WTC11 (cell line): ENCODE results near the gene TMEFF2. TPM values are rescaled to one million over a fixed set of nuclear protein-coding genes. Genes with fewer than 3 reads are reported as not detected.

ENCODE experiments used
- ATAC-seq: fragments of 200-7000 bp; cut with Tn5 transposase; 2 replicates; pipeline ENCODE4 v1.10.0; 2021; ENCODE audit warnings: mild to moderate bottlenecking, moderate library complexity
- CTCF ChIA-PET: fragments of 300-600 bp; sonication (Branson Sonifier 250); formaldehyde crosslinking; loops from one replicate; lab custom pipeline; 2021; ENCODE audit warnings: antibody characterized with exemption; lab: Charles Lee
- POLR2A ChIA-PET: fragments of 350-600 bp; sonication (Branson Sonifier 250); formaldehyde crosslinking; loops from one replicate; lab custom pipeline; 2021; ENCODE audit warnings: antibody characterized with exemption; lab: Charles Lee
- DNase-seq: peaks from one replicate; pipeline ENCODE4 v3.0.0; 2021; ENCODE audit warnings: low spot score
- H3K27ac Mint-ChIP-seq: 2 replicates; pipeline ENCODE4 v1.8.0; 2021; ENCODE audit warnings: mixed read lengths
- H3K27me3 Mint-ChIP-seq: 2 replicates; pipeline ENCODE4 v1.8.0; 2021; ENCODE audit warnings: low read depth, mild to moderate bottlenecking, moderate library complexity, mixed read lengths
- H3K36me3 Mint-ChIP-seq: 2 replicates; pipeline ENCODE4 v1.8.0; 2021; ENCODE audit warnings: mixed read lengths
- H3K4me1 Mint-ChIP-seq: 2 replicates; pipeline ENCODE4 v1.8.0; 2022; ENCODE audit warnings: mixed read lengths
- H3K4me3 Mint-ChIP-seq: 2 replicates; pipeline ENCODE4 v1.8.0; 2021; ENCODE audit warnings: mild to moderate bottlenecking, moderate library complexity, mixed read lengths
- H3K9me3 Mint-ChIP-seq: 2 replicates; pipeline ENCODE4 v1.8.0; 2021; ENCODE audit warnings: mixed read lengths
- CBFB ChIP-seq: sonication (generic); formaldehyde crosslinking; IDR thresholded peaks from 2 replicates; pipeline ENCODE4 v1.8.1; 2022; ENCODE audit warnings: mild to moderate bottlenecking, low read depth, missing genetic modification reagents
- EMX1 ChIP-seq: fragments of 250-450 bp; sonication (Bioruptor Pico); IDR thresholded peaks from 2 replicates; pipeline ENCODE4 v1.8.0; 2021; ENCODE audit warnings: mild to moderate bottlenecking
- JAZF1 ChIP-seq: fragments of 250-450 bp; sonication (Bioruptor Pico); IDR thresholded peaks from 2 replicates; pipeline ENCODE4 v1.9.0; 2021; ENCODE audit warnings: moderate library complexity, mild to moderate bottlenecking, inconsistent platforms
- KAT7 ChIP-seq: sonication (generic); formaldehyde crosslinking; IDR thresholded peaks from 2 replicates; pipeline ENCODE4 v1.8.1; 2023; ENCODE audit warnings: missing genetic modification reagents, mild to moderate bottlenecking, borderline replicate concordance
- NFYB ChIP-seq: sonication (generic); formaldehyde crosslinking; conservative IDR thresholded peaks from 2 replicates; pipeline ENCODE4 v1.8.0; 2022; ENCODE audit warnings: low read depth, missing genetic modification reagents
- RORB ChIP-seq: fragments of 250-450 bp; sonication (Bioruptor Pico); IDR thresholded peaks from 2 replicates; pipeline ENCODE4 v1.9.0; 2021; ENCODE audit warnings: mild to moderate bottlenecking
- SMAD4 ChIP-seq: sonication (generic); formaldehyde crosslinking; IDR thresholded peaks from 2 replicates; pipeline ENCODE4 v1.8.0; 2022; ENCODE audit warnings: mild to moderate bottlenecking, missing genetic modification reagents
- SP1 ChIP-seq: sonication (generic); formaldehyde crosslinking; conservative IDR thresholded peaks from 2 replicates; pipeline ENCODE4 v1.8.1; 2022; ENCODE audit warnings: missing genetic modification reagents
- TP53 ChIP-seq: sonication (generic); formaldehyde crosslinking; IDR thresholded peaks from 2 replicates; pipeline ENCODE4 v1.8.1; 2023; ENCODE audit warnings: mild to moderate bottlenecking, missing genetic modification reagents
- ZNF396 ChIP-seq: fragments of 250-450 bp; sonication (Bioruptor Pico); IDR thresholded peaks from 2 replicates; pipeline ENCODE4 v1.8.0; 2021; ENCODE audit warnings: mild to moderate bottlenecking, moderate library complexity, borderline replicate concordance
- ZNF423 ChIP-seq: fragments of 250-450 bp; sonication (Bioruptor Pico); IDR thresholded peaks from 2 replicates; pipeline ENCODE4 v2.1.2; 2022; ENCODE audit warnings: mild to moderate bottlenecking, moderate library complexity
- total RNA-seq: library from RNA; stranded (reverse); gene quantifications from 3 replicates; pipeline ENCODE4 v1.2.3, GENCODE V29; 2021
- TF ChIP-seq, protein P1 (sequence below): sonication (generic); formaldehyde crosslinking; conservative IDR thresholded peaks from 2 replicates; pipeline ENCODE4 v1.8.1; 2023; ENCODE audit warnings: mild to moderate bottlenecking, low read depth, missing genetic modification reagents, moderate library complexity
- TF ChIP-seq, protein P2 (sequence below): sonication (generic); formaldehyde crosslinking; IDR thresholded peaks from 2 replicates; pipeline ENCODE4 v1.8.0; 2023; ENCODE audit warnings: mild to moderate bottlenecking, missing genetic modification reagents
- TF ChIP-seq, protein P3 (sequence below): fragments of 200-600 bp; IDR thresholded peaks from 2 replicates; pipeline ENCODE4 v1.8.0; 2022; ENCODE audit warnings: antibody characterized with exemption
- TF ChIP-seq, protein P4 (sequence below): sonication (generic); formaldehyde crosslinking; IDR thresholded peaks from 2 replicates; pipeline ENCODE4 v1.8.1; 2023; ENCODE audit warnings: mild to moderate bottlenecking, missing genetic modification reagents, moderate library complexity
- TF ChIP-seq, protein P5 (sequence below): sonication (generic); formaldehyde crosslinking; IDR thresholded peaks from 2 replicates; pipeline ENCODE4 v1.8.0; 2022; ENCODE audit warnings: mild to moderate bottlenecking, missing genetic modification reagents

TMEFF2 gene
- total RNA-seq, 1 experiment from 2014 or later = 2.3 TPM

DNA sequence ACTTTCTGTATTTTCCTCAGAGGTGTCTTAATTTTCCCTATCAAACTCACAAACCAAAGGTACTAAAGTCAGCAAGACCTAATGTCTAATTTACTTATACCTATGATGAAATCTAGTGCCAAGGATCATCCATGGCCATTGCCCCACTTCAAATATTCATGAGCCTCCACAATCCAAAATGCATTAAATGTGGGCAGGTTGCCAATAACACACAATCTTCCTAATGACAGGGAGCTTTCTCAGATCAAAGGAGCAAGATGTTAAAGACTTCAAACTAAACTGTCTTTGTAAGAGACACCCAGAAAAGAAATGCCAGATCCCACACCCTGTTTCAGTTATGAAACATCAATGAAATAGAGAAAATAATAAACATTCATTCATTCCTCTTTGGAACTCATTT is 143.2 kb downstream of the TMEFF2 start:
- CTCF ChIA-PET = no interaction called here
- Mint-ChIP-seq H3K27me3 (no peaks in the 10 kb centered on the region), H3K9me3 (no peaks in the 10 kb centered on the region), H3K36me3 (no peaks in the 10 kb centered on the region), H3K4me1 (peaks cover 23% of the 10 kb centered on the region)
- POLR2A ChIA-PET = no interaction called here
- no peak for ATAC-seq
- TF ChIP-seq, protein P1, sequence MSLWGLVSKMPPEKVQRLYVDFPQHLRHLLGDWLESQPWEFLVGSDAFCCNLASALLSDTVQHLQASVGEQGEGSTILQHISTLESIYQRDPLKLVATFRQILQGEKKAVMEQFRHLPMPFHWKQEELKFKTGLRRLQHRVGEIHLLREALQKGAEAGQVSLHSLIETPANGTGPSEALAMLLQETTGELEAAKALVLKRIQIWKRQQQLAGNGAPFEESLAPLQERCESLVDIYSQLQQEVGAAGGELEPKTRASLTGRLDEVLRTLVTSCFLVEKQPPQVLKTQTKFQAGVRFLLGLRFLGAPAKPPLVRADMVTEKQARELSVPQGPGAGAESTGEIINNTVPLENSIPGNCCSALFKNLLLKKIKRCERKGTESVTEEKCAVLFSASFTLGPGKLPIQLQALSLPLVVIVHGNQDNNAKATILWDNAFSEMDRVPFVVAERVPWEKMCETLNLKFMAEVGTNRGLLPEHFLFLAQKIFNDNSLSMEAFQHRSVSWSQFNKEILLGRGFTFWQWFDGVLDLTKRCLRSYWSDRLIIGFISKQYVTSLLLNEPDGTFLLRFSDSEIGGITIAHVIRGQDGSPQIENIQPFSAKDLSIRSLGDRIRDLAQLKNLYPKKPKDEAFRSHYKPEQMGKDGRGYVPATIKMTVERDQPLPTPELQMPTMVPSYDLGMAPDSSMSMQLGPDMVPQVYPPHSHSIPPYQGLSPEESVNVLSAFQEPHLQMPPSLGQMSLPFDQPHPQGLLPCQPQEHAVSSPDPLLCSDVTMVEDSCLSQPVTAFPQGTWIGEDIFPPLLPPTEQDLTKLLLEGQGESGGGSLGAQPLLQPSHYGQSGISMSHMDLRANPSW = no peak
- TF ChIP-seq SMAD4 (CRISPR knock-in tag) (no peak), NFYB (no peak), ZNF423 (CRISPR knock-in tag) (no peak), RORB (CRISPR knock-in tag) (no peak)
- TF ChIP-seq, all 79 proteins: peak for 0
- DNase-seq = no peak
- H3K27ac Mint-ChIP-seq = no peak overlapping the region
- H3K4me3 Mint-ChIP-seq = no peak overlapping the region

DNA sequence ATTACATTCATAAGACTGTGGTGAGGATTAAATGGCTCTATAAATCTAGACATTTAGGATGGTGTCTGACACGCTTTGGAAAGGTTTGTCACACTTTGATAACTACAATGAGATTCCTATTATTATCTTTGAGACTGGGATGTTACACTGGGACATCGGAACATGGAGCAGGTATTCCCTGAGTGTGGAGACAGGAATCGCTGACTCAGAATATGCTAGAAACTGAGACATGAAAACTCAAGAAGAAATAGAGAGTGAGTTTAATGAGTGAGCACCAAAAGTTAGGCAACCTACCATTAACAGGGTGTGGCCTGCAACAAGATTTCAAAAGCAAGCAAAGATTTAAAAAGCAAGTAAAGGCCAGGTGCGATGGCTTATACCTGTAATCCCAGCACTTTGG is 145.4 kb downstream of the TMEFF2 start:
- CTCF ChIA-PET = no interaction called here
- Mint-ChIP-seq H3K9me3 (no peaks in the 10 kb centered on the region), H3K4me3 (no peak overlapping the region), H3K27me3 (no peaks in the 10 kb centered on the region), H3K36me3 (no peaks in the 10 kb centered on the region), H3K4me1 (peaks cover 8% of the 10 kb centered on the region), H3K27ac (no peak overlapping the region)
- POLR2A ChIA-PET = no interaction called here
- TF ChIP-seq, protein P2, sequence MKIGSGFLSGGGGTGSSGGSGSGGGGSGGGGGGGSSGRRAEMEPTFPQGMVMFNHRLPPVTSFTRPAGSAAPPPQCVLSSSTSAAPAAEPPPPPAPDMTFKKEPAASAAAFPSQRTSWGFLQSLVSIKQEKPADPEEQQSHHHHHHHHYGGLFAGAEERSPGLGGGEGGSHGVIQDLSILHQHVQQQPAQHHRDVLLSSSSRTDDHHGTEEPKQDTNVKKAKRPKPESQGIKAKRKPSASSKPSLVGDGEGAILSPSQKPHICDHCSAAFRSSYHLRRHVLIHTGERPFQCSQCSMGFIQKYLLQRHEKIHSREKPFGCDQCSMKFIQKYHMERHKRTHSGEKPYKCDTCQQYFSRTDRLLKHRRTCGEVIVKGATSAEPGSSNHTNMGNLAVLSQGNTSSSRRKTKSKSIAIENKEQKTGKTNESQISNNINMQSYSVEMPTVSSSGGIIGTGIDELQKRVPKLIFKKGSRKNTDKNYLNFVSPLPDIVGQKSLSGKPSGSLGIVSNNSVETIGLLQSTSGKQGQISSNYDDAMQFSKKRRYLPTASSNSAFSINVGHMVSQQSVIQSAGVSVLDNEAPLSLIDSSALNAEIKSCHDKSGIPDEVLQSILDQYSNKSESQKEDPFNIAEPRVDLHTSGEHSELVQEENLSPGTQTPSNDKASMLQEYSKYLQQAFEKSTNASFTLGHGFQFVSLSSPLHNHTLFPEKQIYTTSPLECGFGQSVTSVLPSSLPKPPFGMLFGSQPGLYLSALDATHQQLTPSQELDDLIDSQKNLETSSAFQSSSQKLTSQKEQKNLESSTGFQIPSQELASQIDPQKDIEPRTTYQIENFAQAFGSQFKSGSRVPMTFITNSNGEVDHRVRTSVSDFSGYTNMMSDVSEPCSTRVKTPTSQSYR (CRISPR knock-in tag) = no peak
- TF ChIP-seq, protein P3, sequence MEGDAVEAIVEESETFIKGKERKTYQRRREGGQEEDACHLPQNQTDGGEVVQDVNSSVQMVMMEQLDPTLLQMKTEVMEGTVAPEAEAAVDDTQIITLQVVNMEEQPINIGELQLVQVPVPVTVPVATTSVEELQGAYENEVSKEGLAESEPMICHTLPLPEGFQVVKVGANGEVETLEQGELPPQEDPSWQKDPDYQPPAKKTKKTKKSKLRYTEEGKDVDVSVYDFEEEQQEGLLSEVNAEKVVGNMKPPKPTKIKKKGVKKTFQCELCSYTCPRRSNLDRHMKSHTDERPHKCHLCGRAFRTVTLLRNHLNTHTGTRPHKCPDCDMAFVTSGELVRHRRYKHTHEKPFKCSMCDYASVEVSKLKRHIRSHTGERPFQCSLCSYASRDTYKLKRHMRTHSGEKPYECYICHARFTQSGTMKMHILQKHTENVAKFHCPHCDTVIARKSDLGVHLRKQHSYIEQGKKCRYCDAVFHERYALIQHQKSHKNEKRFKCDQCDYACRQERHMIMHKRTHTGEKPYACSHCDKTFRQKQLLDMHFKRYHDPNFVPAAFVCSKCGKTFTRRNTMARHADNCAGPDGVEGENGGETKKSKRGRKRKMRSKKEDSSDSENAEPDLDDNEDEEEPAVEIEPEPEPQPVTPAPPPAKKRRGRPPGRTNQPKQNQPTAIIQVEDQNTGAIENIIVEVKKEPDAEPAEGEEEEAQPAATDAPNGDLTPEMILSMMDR = no peak
- no peak for TF ChIP-seq JAZF1 (CRISPR knock-in tag)
- TF ChIP-seq, protein P4, sequence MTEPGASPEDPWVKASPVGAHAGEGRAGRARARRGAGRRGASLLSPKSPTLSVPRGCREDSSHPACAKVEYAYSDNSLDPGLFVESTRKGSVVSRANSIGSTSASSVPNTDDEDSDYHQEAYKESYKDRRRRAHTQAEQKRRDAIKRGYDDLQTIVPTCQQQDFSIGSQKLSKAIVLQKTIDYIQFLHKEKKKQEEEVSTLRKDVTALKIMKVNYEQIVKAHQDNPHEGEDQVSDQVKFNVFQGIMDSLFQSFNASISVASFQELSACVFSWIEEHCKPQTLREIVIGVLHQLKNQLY (CRISPR knock-in tag) = no peak
- TF ChIP-seq EMX1 (CRISPR knock-in tag) = no peak
- TF ChIP-seq NFYB = no peak
- TF ChIP-seq SP1 (CRISPR knock-in tag) = no peak
- TF ChIP-seq, protein P5, sequence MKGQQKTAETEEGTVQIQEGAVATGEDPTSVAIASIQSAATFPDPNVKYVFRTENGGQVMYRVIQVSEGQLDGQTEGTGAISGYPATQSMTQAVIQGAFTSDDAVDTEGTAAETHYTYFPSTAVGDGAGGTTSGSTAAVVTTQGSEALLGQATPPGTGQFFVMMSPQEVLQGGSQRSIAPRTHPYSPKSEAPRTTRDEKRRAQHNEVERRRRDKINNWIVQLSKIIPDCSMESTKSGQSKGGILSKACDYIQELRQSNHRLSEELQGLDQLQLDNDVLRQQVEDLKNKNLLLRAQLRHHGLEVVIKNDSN (CRISPR knock-in tag) = no peak
- TF ChIP-seq KAT7 (CRISPR knock-in tag) = no peak
- TF ChIP-seq TP53 (CRISPR knock-in tag) = no peak
- no peak for TF ChIP-seq ZNF396
- no peak for TF ChIP-seq CBFB (CRISPR knock-in tag)
- ATAC-seq (no peak), DNase-seq (no peak)
